Measurements from ENCODE around the gene ICE1.
"Not testable (repeated sequence)": the region's sequence is repeated elsewhere in the genome, so short reads cannot be mapped to it uniquely, and the experiment has no call there.

The ICE1 gene

GRCh38 chr5:5398071-5398470 lies 24.4 kb upstream of the ICE1 start:
- no peak overlapping the region for H3K4me3 ChIP-seq (ENCODE audit: low read length)
- no peak for TF ChIP-seq ZNF274 (IDR thresholded peaks at IDR 0.05; ENCODE audit: low read depth, low read length)

- no peak for TF ChIP-seq ZNF274 (IDR thresholded peaks at IDR 0.05; ENCODE audit: low read depth, low read length)
- no peak overlapping the region for H3K4me3 ChIP-seq (ENCODE audit: low read length)
Observed at GRCh38 chr5:5401095-5401494, 21.4 kb upstream of the ICE1 start.

GRCh38 chr5:5403741-5404140 lies 18.7 kb upstream of the ICE1 start:
- H3K4me3 ChIP-seq (ENCODE audit: low read length), result no peak overlapping the region
- TF ChIP-seq ZNF274 (IDR thresholded peaks at IDR 0.05; ENCODE audit: low read depth, low read length), result no peak

- no peak for TF ChIP-seq ZNF274 (IDR thresholded peaks at IDR 0.05; ENCODE audit: low read depth, low read length)
Observed at GRCh38 chr5:5404381-5404780, 18.1 kb upstream of the ICE1 start.

GRCh38 chr5:5405441-5405840 lies 17.0 kb upstream of the ICE1 start:
- no peak overlapping the region for H3K4me3 ChIP-seq (ENCODE audit: low read length)

More at GRCh38 chr5:5404381-5404780, 18.1 kb upstream of the ICE1 start:
- no peak overlapping the region for H3K4me3 ChIP-seq (ENCODE audit: low read length)

GRCh38 chr5:5407924-5408323 lies 14.6 kb upstream of the ICE1 start:
- TF ChIP-seq ZNF274 (IDR thresholded peaks at IDR 0.05; ENCODE audit: low read depth, low read length), result no peak
- no peak overlapping the region for H3K4me3 ChIP-seq (ENCODE audit: low read length)

More at GRCh38 chr5:5405441-5405840, 17.0 kb upstream of the ICE1 start:
- no peak for TF ChIP-seq ZNF274 (IDR thresholded peaks at IDR 0.05; ENCODE audit: low read depth, low read length)

- no peak for TF ChIP-seq ZNF274 (IDR thresholded peaks at IDR 0.05; ENCODE audit: low read depth, low read length)
- H3K4me3 ChIP-seq (ENCODE audit: low read length), result no peak overlapping the region
Observed at GRCh38 chr5:5409151-5409810, 13.2 kb upstream of the ICE1 start.

GRCh38 chr5:5413856-5414255 lies 8.6 kb upstream of the ICE1 start:
- H3K4me3 ChIP-seq (ENCODE audit: low read length), result not testable (repeated sequence)

- no peak for TF ChIP-seq ZNF274 (IDR thresholded peaks at IDR 0.05; ENCODE audit: low read depth, low read length)
Observed at GRCh38 chr5:5414999-5415398, 7.5 kb upstream of the ICE1 start.

GRCh38 chr5:5416733-5417132 lies 5.7 kb upstream of the ICE1 start:
- no peak overlapping the region for H3K4me3 ChIP-seq (ENCODE audit: low read length)
- no peak for TF ChIP-seq ZNF274 (IDR thresholded peaks at IDR 0.05; ENCODE audit: low read depth, low read length)

More at GRCh38 chr5:5414999-5415398, 7.5 kb upstream of the ICE1 start:
- no peak overlapping the region for H3K4me3 ChIP-seq (ENCODE audit: low read length)

GRCh38 chr5:5418006-5418405 lies 4.5 kb upstream of the ICE1 start:
- no peak for TF ChIP-seq ZNF274 (IDR thresholded peaks at IDR 0.05; ENCODE audit: low read depth, low read length)
- H3K4me3 ChIP-seq (ENCODE audit: low read length), result no peak overlapping the region

GRCh38 chr5:5418764-5419163 lies 3.7 kb upstream of the ICE1 start:
- no peak overlapping the region for H3K4me3 ChIP-seq (ENCODE audit: low read length)
- TF ChIP-seq ZNF274 (IDR thresholded peaks at IDR 0.05; ENCODE audit: low read depth, low read length), result no peak

- TF ChIP-seq ZNF274 (IDR thresholded peaks at IDR 0.05; ENCODE audit: low read depth, low read length), result no peak
- no peak overlapping the region for H3K4me3 ChIP-seq (ENCODE audit: low read length)
Observed at GRCh38 chr5:5419291-5420210, 2.9 kb upstream of the ICE1 start.

GRCh38 chr5:5420251-5420650 lies 2.2 kb upstream of the ICE1 start:
- TF ChIP-seq ZNF274 (IDR thresholded peaks at IDR 0.05; ENCODE audit: low read depth, low read length), result no peak
- H3K4me3 ChIP-seq (ENCODE audit: low read length), result no peak overlapping the region

Data from GM08714 (cell line).